GM19324 (cell line): ENCODE measurements around the gene ARL14EPL.
"Not testable (repeated sequence)": the region's sequence is repeated elsewhere in the genome, so short reads cannot be mapped to it uniquely, and the experiment has no call there.

Source experiments
- ATAC-seq: cut with Tn5 transposase; IDR thresholded peaks from one replicate; pipeline ENCODE4 v1.9.1; 2021; ENCODE audit warnings: mild to moderate bottlenecking, moderate library complexity; ENCODE audit not compliant: unreplicated experiment, low FRiP score

Gene ARL14EPL

GRCh38 chr5:116046261-116046660 is 14.0 kb downstream of the ARL14EPL start:
- no peak for ATAC-seq

GRCh38 chr5:116046823-116047222 is 14.6 kb downstream of the ARL14EPL start:
- ATAC-seq: no peak

DNA sequence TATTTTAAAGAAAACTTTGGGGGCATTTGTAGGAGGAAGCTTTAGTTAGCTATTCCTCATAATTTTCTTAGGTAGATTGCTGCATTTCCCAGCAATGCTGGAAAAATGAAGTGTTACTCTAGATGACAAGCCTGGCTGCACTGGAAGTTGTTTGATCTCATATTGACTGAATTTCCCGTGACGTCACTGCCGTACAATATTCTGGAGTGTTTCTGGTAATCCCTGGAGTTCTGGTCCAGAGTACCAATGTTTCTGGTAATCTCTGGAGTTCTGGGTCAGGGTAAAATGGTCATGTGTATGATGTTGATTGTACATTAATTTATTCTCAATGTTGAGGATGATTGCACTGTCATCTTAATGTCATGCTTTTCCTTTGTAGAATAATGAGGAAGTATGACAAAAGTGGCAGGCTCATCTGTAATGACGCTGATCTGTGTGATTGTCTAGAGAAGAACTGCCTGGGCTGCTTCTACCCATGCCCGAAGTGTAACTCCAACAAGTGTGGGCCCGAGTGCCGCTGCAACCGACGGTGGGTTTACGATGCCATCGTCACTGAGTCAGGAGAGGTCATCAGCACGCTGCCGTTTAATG is 26.2 kb downstream of the ARL14EPL start:
- ATAC-seq: no peak

GRCh38 chr5:116062352-116062751 is 30.1 kb downstream of the ARL14EPL start:
- ATAC-seq: no peak

DNA sequence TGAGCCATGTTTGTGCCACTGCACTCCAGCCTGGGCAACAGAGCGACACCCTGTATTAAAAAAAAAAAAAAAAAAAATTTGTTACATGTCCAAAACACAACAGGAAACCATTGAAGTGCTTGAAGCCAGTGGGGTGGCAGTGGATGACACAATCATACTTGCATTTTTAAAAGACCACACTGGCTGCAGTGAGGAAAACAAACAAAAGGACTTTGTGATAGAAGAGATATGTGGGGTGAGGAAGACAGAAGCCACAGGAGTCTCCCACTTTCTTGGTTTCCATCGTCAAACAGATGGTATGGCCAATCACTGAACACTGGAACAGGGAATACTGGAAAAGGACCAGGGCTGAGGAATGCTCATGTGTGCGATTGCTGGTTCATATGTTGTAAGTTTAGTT is 31.7 kb downstream of the ARL14EPL start:
- ATAC-seq: no peak

GRCh38 chr5:116068028-116068632 is 35.9 kb downstream of the ARL14EPL start:
- no peak for ATAC-seq

DNA sequence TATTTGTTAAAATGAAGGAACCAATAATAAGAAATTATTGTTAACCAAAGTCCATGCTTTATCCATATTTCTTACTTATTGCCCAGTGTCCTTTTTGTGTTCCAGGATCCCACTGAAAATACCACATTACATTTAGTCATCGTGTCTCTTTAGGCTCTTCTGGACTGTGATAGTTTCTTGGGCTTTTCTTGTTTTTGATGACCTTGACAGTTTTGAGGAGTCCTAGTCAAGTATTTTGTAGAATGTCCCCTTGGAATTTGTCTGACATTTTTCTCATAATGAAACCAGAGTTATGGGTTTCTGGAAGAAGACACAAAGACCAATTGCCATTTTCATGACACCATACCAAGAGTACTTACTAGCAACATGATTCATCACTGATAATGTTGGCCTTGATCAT is 38.9 kb downstream of the ARL14EPL start:
- no peak for ATAC-seq

DNA sequence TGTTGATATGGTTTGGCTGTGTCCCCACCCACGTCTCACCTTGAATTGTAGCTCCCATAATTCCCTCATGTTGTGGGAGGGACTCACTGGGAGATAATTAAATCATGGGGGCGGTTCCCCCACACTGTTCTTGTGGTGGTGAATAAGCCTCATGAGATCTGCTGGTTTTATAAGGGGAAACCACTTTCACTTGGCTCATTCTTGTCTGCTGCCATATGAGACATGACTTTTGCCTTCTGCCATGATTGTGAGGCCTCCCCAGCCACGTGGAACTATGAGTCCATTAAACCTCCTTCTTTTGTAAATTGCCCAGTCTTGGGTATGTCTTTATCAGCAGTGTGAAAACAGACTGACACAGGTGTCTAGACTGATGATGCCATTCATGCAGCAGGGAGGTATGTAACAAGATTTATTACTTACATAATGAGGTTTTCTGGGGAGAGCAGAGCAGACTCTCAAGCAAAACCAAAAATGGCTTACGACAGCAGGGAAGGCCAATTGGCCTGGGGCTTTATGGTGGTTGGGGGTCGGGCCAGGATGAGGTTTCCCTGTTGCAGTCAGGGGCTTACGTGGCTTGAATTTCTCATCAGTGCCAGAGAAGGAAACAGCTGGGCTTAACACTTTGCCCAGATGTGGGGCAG is 43.0 kb downstream of the ARL14EPL start:
- no peak for ATAC-seq

GRCh38 chr5:116076496-116076895 is 44.2 kb downstream of the ARL14EPL start:
- ATAC-seq: peak; percentile 95

- ATAC-seq: no peak
Observed at GRCh38 chr5:116078199-116078598, 45.9 kb downstream of the ARL14EPL start.

- ATAC-seq: peak; percentile 57
Observed at GRCh38 chr5:116084287-116084691, 52.0 kb downstream of the ARL14EPL start.

- peak; percentile 90 for ATAC-seq
Observed at GRCh38 chr5:116084871-116085715, 52.8 kb downstream of the ARL14EPL start, which contains the start of gene COMMD10. TSS of gene COMMD10 (plus strand) at chr5:116085025.

- ATAC-seq: not testable (repeated sequence)
Observed at GRCh38 chr5:116086309-116086708, 54.0 kb downstream of the ARL14EPL start.

DNA sequence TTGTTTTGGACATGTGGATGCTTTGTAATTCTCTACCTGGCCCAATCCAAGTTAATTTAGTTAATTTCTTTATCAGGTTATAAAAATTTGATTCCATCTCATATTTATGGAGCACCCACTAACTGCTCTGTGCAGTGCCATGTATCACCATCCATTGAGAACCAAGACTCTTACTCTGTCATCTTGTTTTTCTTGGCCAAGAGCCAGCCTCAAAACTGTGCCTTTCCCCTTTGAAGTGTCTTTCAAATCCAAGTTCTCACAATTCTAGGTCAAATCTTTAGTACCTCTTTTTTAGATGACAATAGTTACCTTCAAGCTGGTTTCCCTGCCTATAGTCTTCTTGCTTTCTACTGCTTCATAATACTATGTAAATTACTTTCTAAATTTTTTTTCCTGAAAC is 55.8 kb downstream of the ARL14EPL start:
- ATAC-seq: no peak

- ATAC-seq: no peak
Observed at GRCh38 chr5:116090302-116090701, 58.0 kb downstream of the ARL14EPL start.

GRCh38 chr5:116091416-116091815 is 59.1 kb downstream of the ARL14EPL start:
- ATAC-seq: no peak

DNA sequence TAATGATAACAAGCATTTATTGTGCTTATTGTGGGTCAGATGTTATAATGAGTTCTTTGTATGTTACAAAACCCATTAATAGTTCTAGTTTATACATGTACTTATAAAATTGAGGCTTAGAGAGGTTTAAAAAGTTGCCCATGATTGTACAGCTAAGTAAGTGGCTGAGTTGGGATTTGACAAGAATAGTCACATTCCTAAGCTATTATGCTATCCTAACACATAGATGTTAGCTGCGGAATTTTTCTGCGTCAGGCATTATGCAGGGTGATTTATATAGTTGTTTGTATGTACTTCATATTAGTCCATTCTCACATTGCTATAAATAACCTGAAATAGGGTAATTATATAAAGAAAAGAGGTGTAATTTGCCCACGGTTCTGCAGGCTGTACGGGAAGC is 65.0 kb downstream of the ARL14EPL start:
- ATAC-seq: no peak

GRCh38 chr5:116098998-116099397 is 66.7 kb downstream of the ARL14EPL start:
- ATAC-seq: no peak

- not testable (repeated sequence) for ATAC-seq
Observed at GRCh38 chr5:116104941-116105340, 72.7 kb downstream of the ARL14EPL start.
